Spleen (tissue), 11 donors: Measurements from ENCODE around the gene PDXK. TPM values are rescaled to one million over a fixed set of nuclear protein-coding genes. Genes with fewer than 3 reads are reported as not detected.
"Not testable (repeated sequence)": the region's sequence is repeated elsewhere in the genome, so short reads cannot be mapped to it uniquely, and the experiment has no call there.

ENCODE experiments used
- DNase-seq: peaks from one replicate; pipeline ENCODE4 v3.0.0-alpha.2; 2020
- H3K27ac ChIP-seq, 8 donors: fragments of 200-600 bp; sonication (generic) in 7 of 8; 1 replicate in 4 of 8; 2 replicates in 4 of 8; pipeline versions ENCODE4 v1.5.0 to v1.8.0; 2016 to 2021; ENCODE audit warnings: inconsistent platforms in 4 of 8, mild to moderate bottlenecking in 4 of 8, moderate library complexity in 1 of 8
- H3K27me3 ChIP-seq, 7 donors: fragments of 200-600 bp; sonication (generic) in 6 of 7; replicated peaks in 1 of 7; 1 replicate in 4 of 7; 2 replicates in 3 of 7; pipeline versions ENCODE4 v1.5.0 to v1.8.0; 2016 to 2021; ENCODE audit warnings: inconsistent platforms in 3 of 7, mild to moderate bottlenecking in 1 of 7
- H3K36me3 ChIP-seq, 6 donors: fragments of 200-600 bp; sonication (generic) in 5 of 6; 1 replicate in 4 of 6; 2 replicates in 2 of 6; pipeline versions ENCODE4 v1.5.0 to v1.8.0; 2016 to 2021; ENCODE audit warnings: inconsistent platforms in 2 of 6
- H3K4me1 ChIP-seq, 6 donors: fragments of 200-600 bp; sonication (generic) in 5 of 6; 1 replicate in 3 of 6; 2 replicates in 3 of 6; pipeline versions ENCODE4 v1.5.0 to v1.8.0; 2016 to 2021; ENCODE audit warnings: inconsistent platforms in 3 of 6
- H3K4me3 ChIP-seq, 8 donors: fragments of 200-600 bp; sonication (generic) in 7 of 8; 1 replicate in 4 of 8; 2 replicates in 4 of 8; pipeline versions ENCODE4 v1.5.0 to v1.8.0; 2016 to 2021; ENCODE audit warnings: inconsistent platforms in 4 of 8, mild to moderate bottlenecking in 4 of 8, moderate library complexity in 2 of 8
- H3K9me3 ChIP-seq, 8 donors: fragments of 200-600 bp; sonication (generic) in 7 of 8; 1 replicate in 4 of 8; 2 replicates in 4 of 8; pipeline versions ENCODE4 v1.5.0 to v1.8.0; 2016 to 2021; ENCODE audit warnings: inconsistent platforms in 4 of 8
- CTCF ChIP-seq, 11 experiments: fragments of 200-600 bp in 7 of 11; fragments of 450-650 bp in 4 of 11; sonication (generic) in 4 of 11; IDR thresholded peaks in 8 of 11; conservative IDR thresholded peaks in 3 of 11; 1 replicate in 7 of 11; 2 replicates in 4 of 11; pipeline versions ENCODE4 v1.4.0 to v1.8.0; 2016 to 2021; ENCODE audit warnings: antibody characterized with exemption in 11 of 11, inconsistent platforms in 4 of 11, mild to moderate bottlenecking in 1 of 11
- POLR2A ChIP-seq, 3 donors: fragments of 450-650 bp; IDR thresholded peaks; one replicate each; pipeline ENCODE4 v1.5.1; 2017; ENCODE audit warnings: antibody characterized with exemption in 3 of 3, mild to moderate bottlenecking in 1 of 3
- POLR2AphosphoS5 ChIP-seq, 3 donors: sonication (generic); formaldehyde crosslinking; IDR thresholded peaks; one replicate each; pipeline ENCODE4 v1.5.1; 2017; ENCODE audit warnings: antibody characterized with exemption in 3 of 3
- WGBS, 5 donors: extraction: QIAGEN DNeasy Blood & Tissue Kit in 3 of 5; methylation state at CpG; one replicate each; pipeline versions ENCODE4 v1.1.5 to v1.1.7; 2013 to 2018; 5-methylcytosine and 5-hydroxymethylcytosine counted together
- intact Hi-C: fragments of 100-400 bp; cut with DNase I; formaldehyde crosslinking; loops from one replicate; pipeline ENCODE4 v1.15.0; 2023; ENCODE audit warnings: low total_unique reads
- polyA plus RNA-seq, 3 donors: library from polyadenylated mRNA; stranded (reverse); fragments of 200-250 nt; gene quantifications; one replicate each; pipeline ENCODE4 v1.2.1, GENCODE V29; 2013
- total RNA-seq, 7 donors: library from RNA; depleted of rRNA in 3 of 7; stranded (reverse); fragments of >200 nt in 3 of 7; fragmentation: NEBNext Ultra II Directional in 4 of 7; extraction: Animal tissue kit (Norgen Biotek cat#: 25700) in 4 of 7; gene quantifications; one replicate each; pipeline versions ENCODE4 v1.1.0 to v1.2.1, GENCODE V29; 2016 to 2021
- donor health status: healthy with polysubstance abuse.
- donor health status: DM: no; HTN: no; CAD: no; lungs with moderate emphysema.
- donor health status: DM: no; HTN: no; CAD: no.
- donor health status: Bipolar disorder and iron deficiency.
- donor health status: healthy.
- donor health status: DM: no; HTN: no; CAD: no.
- donor health status: DM: yes; HTN: yes; CAD: no.

PDXK gene
- total and polyA plus RNA-seq, 10 donors, result 17.9 to 82.9 (median 51.0) TPM

DNA sequence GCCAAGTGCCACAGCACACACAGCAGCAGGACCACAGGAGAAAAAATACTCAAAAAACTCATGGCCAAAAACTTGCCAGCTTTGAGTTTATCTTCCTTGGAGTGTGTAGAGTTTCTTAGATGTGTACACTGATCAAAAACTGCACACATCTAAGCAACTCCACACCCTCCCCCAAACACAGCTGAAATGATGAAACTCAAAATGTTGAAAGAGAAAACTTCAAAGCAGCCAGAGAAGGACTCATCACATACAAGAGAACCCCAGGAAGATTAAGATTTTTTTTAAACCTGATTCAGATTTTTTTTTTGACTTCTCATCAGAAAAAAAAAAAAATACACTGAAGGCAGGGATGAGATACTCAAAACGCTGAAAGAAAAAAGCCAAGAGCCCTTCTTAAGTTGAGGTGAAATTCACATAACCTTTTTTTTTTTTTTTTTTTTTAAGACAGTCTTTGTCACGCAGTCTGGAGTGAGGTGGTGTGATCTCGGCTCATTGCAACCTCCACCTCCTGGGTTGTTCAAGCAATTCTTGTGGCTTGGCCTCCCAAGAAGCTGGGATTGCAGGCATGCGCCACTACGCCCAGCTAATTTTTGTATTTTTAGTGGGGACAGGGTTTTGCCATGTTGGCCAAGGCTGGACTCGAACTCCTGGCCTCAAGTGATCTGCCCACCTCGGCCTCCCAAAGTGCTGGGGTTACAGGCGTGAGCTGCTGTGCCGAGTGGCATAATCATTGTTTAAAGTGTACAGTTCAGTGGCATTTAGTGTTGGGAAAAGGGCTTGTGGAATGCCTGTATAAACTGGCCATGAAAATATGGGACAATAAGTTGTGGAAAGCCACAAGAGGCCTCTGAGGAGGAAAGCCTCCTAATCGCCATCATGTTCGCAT is 20.9 kb upstream of the PDXK start:
- TF ChIP-seq POLR2A (IDR thresholded peaks at IDR 0.05) (no peak), POLR2AphosphoS5 (IDR thresholded peaks at IDR 0.05) (no peak), CTCF (IDR thresholded peaks at IDR 0.05 in 8 of 11, conservative IDR thresholded peaks at IDR 0.05 in 3 of 11) (no peak)
- H3K4me1 ChIP-seq, result peaks cover 7 to 25% (median 12%) of the 10 kb centered on the region in 6 donors
- H3K9me3 ChIP-seq, result no peaks in the 10 kb centered on the region
- H3K27me3 ChIP-seq, result peaks cover 0 to 7% (median 0%) of the 10 kb centered on the region in 7 donors
- no peak overlapping the region for H3K27ac ChIP-seq
- H3K4me3 ChIP-seq, result no peak overlapping the region
- DNase-seq, result peak; percentile 35
- H3K36me3 ChIP-seq, result peaks cover 0 to 45% (median 28%) of the 10 kb centered on the region in 6 donors
- WGBS, 5 donors, result 87 to 94% (median 91%) methylated on average over 10 to 11 of the region's 11 CpGs
- intact Hi-C loops, result no loop called here

DNA sequence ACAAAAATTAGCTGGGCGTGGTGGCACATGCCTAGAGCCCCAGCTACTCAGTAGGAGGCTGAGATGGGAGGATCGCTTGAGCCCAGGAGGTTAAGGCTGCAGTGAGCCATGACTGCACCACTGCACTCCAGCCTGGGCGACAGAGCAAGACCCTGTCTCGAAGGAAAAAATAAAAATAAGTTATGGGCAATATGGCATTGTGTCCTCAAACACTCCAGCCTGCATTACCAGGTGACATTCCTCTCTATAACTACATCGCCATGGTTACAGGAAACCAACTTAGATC is 19.5 kb upstream of the PDXK start:
- H3K27me3 ChIP-seq, DNase-seq, intact Hi-C loops, H3K4me3 ChIP-seq, H3K27ac ChIP-seq, H3K9me3 ChIP-seq: not testable (repeated sequence)
- WGBS, 5 donors, result 63 to 83% (median 77%) methylated on average over 5 of the region's 5 CpGs
- Histone ChIP-seq H3K36me3 (peaks cover 0 to 31% (median 14%) of the 10 kb centered on the region in 6 donors), H3K4me1 (peaks cover 7 to 31% (median 15%) of the 10 kb centered on the region in 6 donors)

- Histone ChIP-seq H3K4me1 (peaks cover 7 to 31% (median 15%) of the 10 kb centered on the region in 6 donors), H3K9me3 (no peaks in the 10 kb centered on the region), H3K27ac (peak overlapping the region in 2 of 8 donors; percentile 19 to 28), H3K4me3 (no peak overlapping the region), H3K36me3 (peaks cover 0 to 24% (median 10%) of the 10 kb centered on the region in 6 donors), H3K27me3 (peaks cover 0 to 7% (median 0%) of the 10 kb centered on the region in 7 donors)
- DNase-seq, result peak; percentile 39
- 77 to 86% (median 83%) methylated on average over 7 to 13 of the region's 13 CpGs for WGBS, 5 donors
- TF ChIP-seq POLR2AphosphoS5 (IDR thresholded peaks at IDR 0.05) (no peak), CTCF (IDR thresholded peaks at IDR 0.05 in 8 of 11, conservative IDR thresholded peaks at IDR 0.05 in 3 of 11) (no peak), POLR2A (IDR thresholded peaks at IDR 0.05) (no peak)
- intact Hi-C loops, result no loop called here
Observed at GRCh38 chr21:43699933-43700599, 18.9 kb upstream of the PDXK start.

GRCh38 chr21:43701936-43702784 is 16.8 kb upstream of the PDXK start:
- Histone ChIP-seq H3K27me3 (peaks cover 0 to 7% (median 0%) of the 10 kb centered on the region in 7 donors), H3K4me1 (peaks cover 7 to 31% (median 15%) of the 10 kb centered on the region in 6 donors), H3K9me3 (no peaks in the 10 kb centered on the region), H3K27ac (no peak overlapping the region), H3K4me3 (peak overlapping the region in 1 of 8 donors; percentile 31), H3K36me3 (peaks cover 0 to 3% (median 0%) of the 10 kb centered on the region in 6 donors)
- DNase-seq, result peak; percentile 74
- intact Hi-C loops, result no loop called here
- TF ChIP-seq POLR2AphosphoS5 (IDR thresholded peaks at IDR 0.05) (no peak), POLR2A (IDR thresholded peaks at IDR 0.05) (no peak), CTCF (IDR thresholded peaks at IDR 0.05 in 8 of 11, conservative IDR thresholded peaks at IDR 0.05 in 3 of 11) (no peak)
- WGBS, 5 donors, result 65 to 84% (median 78%) methylated on average over 28 to 29 of the region's 29 CpGs
